ENCODE results near the gene TET2.

GRCh38 chr4:105113800-105114199, 32.9 kb upstream of the TET2 start:
- TF ChIP-seq, protein P1, sequence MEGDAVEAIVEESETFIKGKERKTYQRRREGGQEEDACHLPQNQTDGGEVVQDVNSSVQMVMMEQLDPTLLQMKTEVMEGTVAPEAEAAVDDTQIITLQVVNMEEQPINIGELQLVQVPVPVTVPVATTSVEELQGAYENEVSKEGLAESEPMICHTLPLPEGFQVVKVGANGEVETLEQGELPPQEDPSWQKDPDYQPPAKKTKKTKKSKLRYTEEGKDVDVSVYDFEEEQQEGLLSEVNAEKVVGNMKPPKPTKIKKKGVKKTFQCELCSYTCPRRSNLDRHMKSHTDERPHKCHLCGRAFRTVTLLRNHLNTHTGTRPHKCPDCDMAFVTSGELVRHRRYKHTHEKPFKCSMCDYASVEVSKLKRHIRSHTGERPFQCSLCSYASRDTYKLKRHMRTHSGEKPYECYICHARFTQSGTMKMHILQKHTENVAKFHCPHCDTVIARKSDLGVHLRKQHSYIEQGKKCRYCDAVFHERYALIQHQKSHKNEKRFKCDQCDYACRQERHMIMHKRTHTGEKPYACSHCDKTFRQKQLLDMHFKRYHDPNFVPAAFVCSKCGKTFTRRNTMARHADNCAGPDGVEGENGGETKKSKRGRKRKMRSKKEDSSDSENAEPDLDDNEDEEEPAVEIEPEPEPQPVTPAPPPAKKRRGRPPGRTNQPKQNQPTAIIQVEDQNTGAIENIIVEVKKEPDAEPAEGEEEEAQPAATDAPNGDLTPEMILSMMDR (IDR thresholded peaks at IDR 0.05) = no peak
- TF ChIP-seq ZNF121 (CRISPR knock-in tag; IDR thresholded peaks at IDR 0.05) = no peak
- no peak for TF ChIP-seq ATF3 (CRISPR knock-in tag; conservative IDR thresholded peaks at IDR 0.05)

Data from WTC11 (cell line).